ENCODE measurements around the gene TMEM150B. TPM values are rescaled to one million over a fixed set of nuclear protein-coding genes. Genes with fewer than 3 reads are reported as not detected.

The TMEM150B gene
- total and polyA plus RNA-seq, 9 of the 15 experiments (the other 6 are each of a cell fraction or from before 2014, with no cell fraction given): 0.47 to 1.3 (median 0.74) TPM; not detected in 2

DNA sequence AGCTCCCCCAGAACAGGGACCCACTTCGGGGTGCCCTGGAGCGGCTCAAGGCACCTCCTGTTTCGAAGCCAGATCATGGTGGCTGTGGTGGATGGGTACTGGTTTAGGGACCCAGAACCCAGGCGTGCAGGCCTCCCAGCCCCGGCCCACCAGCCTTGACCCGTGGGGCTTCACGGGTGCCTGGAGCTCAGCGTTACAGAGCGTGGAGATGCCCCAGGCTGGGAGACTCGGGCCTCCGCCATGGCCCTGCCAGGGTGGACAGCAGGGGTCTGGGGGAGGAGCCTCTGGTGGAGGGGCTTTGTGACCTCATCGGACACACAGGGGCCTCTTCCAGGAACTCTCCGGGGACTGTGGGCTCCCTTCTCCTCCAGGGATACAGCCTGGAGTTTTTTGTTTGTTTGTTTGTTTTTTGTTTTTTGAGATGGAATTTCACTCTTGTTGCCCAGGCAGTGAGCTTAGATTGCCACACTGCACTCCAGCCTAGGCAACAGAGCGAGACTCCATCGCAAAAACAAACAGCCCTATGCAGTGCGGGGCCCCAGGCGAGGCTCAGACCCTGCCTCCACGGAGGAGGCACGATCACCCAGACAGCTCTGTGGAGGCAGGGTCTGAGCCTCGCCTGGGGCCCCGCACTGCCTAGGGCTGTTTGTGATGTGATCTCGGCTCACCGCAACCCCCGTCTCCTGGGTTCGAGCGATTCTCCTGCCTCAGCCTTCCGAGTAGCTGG, 38.0 kb upstream of the TMEM150B start, which contains the start of gene GARIN5B:
GARIN5B (minus strand) TSS at position 271 of the 727 bp plus-strand sequence; CDS start at position 77, 194 bp downstream.
- no peak within 1 kb of the TSS for H3K4me3 ChIP-seq
- peak within 1 kb of the TSS in 1 of 2 experiments; percentile 74; a peak in 1 of 4 replicates for H3K9ac ChIP-seq (ENCODE audit: insufficient read depth in 1 of 2, low read depth in 2 of 2, low read length in 2 of 2)
- 60% methylated on average over 24 of the region's 27 CpGs for WGBS (ENCODE audit: insufficient coverage, low coverage, missing lambda C conversion rate)

More for the DNA sequence above, 38.0 kb upstream of the TMEM150B start, which contains the start of gene GARIN5B:
- H3K36me3 ChIP-seq (ENCODE audit: control insufficient read depth, insufficient read depth, low read length): no peaks in the 10 kb centered on the region
- ChIA-PET POLR2A (no interaction called here), CTCF (ENCODE audit: low intra/inter-chr PET ratio) (no interaction called here)
- H3K27me3 ChIP-seq (ENCODE audit: control insufficient read depth in 2 of 2, insufficient read depth in 2 of 2, low read length in 2 of 2): no peaks in the 10 kb centered on the region
- no peaks in the 10 kb centered on the region for H3K79me2 ChIP-seq (ENCODE audit: control insufficient read depth, insufficient read depth, low read length)
- H2AFZ ChIP-seq (ENCODE audit: low read depth, low read length): no peak within 1 kb of the TSS
- no peak; the same call in 2 of the 3 replicates for ATAC-seq
- no peaks in the 10 kb centered on the region for H4K20me1 ChIP-seq (replicated peaks; ENCODE audit: control insufficient read depth, insufficient read depth, low read length)
- H3K9me1 ChIP-seq (ENCODE audit: control insufficient read depth, insufficient read depth, low read length): no peaks in the 10 kb centered on the region
- no peak within 1 kb of the TSS for H3K27ac ChIP-seq (ENCODE audit: extremely low read depth, low read depth, low read length)
- no TSS peak for BruUV-seq (replicated peaks)
- TF ChIP-seq ZBTB26 (CRISPR knock-in tag; IDR thresholded peaks at IDR 0.05) (no peak), HNRNPLL (IDR thresholded peaks at IDR 0.05; ENCODE audit: low read depth, low read length, poor library complexity, severe bottlenecking) (no peak)
- in situ Hi-C loops (cut with MboI) (no loop called here), intact Hi-C loops (cut with micrococcal nuclease) (no loop called here)
- H3K4me2 ChIP-seq (ENCODE audit: insufficient read depth, low read length): no peak within 1 kb of the TSS
- H3K4me1 ChIP-seq (replicated peaks in 1 of 2; ENCODE audit: control insufficient read depth in 2 of 2, insufficient read depth in 2 of 2, low read length in 2 of 2): peaks cover 0 to 53% of the 10 kb centered on the region in 2 experiments; a peak in 2 of 5 replicates
- DNase-seq (ENCODE audit: extremely low read depth in 1 of 4, low spot score in 3 of 4): no peak
- no peaks in the 10 kb centered on the region for H3K9me3 ChIP-seq (replicated peaks; ENCODE audit: control insufficient read depth, insufficient read depth, low read depth, low read length)
- no peak for FAIRE-seq

Data from K562 (cell line).